ENCODE measurements around the gene ALMS1.
"Not testable (repeated sequence)": the region's sequence is repeated elsewhere in the genome, so short reads cannot be mapped to it uniquely, and the experiment has no call there.

DNA sequence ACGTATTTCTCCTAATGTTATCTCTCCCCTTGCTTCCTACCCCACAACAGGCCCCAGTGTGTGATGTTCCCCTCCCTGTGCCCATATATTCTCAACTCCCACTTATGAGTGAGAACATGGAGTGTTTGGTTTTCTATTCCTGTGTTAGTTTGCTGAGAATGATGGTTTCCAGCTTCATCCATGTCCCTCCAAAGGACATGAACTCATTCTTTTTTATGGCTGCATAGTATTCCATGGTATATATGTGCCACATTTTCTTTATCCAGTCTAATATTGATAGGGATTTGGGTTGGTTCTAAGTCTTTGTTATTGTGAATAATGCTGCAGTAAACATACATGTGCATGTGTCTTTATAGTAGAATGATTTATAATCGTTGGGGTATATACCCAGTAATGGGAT, 119.2 kb downstream of the ALMS1 start:
- TF ChIP-seq, protein P1, sequence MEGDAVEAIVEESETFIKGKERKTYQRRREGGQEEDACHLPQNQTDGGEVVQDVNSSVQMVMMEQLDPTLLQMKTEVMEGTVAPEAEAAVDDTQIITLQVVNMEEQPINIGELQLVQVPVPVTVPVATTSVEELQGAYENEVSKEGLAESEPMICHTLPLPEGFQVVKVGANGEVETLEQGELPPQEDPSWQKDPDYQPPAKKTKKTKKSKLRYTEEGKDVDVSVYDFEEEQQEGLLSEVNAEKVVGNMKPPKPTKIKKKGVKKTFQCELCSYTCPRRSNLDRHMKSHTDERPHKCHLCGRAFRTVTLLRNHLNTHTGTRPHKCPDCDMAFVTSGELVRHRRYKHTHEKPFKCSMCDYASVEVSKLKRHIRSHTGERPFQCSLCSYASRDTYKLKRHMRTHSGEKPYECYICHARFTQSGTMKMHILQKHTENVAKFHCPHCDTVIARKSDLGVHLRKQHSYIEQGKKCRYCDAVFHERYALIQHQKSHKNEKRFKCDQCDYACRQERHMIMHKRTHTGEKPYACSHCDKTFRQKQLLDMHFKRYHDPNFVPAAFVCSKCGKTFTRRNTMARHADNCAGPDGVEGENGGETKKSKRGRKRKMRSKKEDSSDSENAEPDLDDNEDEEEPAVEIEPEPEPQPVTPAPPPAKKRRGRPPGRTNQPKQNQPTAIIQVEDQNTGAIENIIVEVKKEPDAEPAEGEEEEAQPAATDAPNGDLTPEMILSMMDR (IDR thresholded peaks at IDR 0.05): not testable (repeated sequence)
- not testable (repeated sequence) for TF ChIP-seq POLR2A (IDR thresholded peaks at IDR 0.05)
